Gastrocnemius medialis (tissue), 4 donors: ENCODE measurements around the gene CNGB1.

Experiments used
- POLR2A ChIP-seq, 2 donors: fragments of 450-650 bp; IDR thresholded peaks; one replicate each; pipeline ENCODE4 v1.6.1; 2017; ENCODE audit warnings: antibody characterized with exemption in 2 of 2, mild to moderate bottlenecking in 2 of 2, moderate library complexity in 2 of 2
- TF ChIP-seq, protein P1 (sequence below), 5 experiments: fragments of 450-650 bp in 3 of 5; fragments of 200-600 bp in 2 of 5; sonication (generic) in 2 of 5; IDR thresholded peaks in 4 of 5; conservative IDR thresholded peaks in 1 of 5; 1 replicate in 4 of 5; 2 replicates in 1 of 5; pipeline ENCODE4 v1.5.1; 2016 to 2019; ENCODE audit warnings: antibody characterized with exemption in 5 of 5, mild to moderate bottlenecking in 3 of 5, moderate library complexity in 3 of 5

DNA sequence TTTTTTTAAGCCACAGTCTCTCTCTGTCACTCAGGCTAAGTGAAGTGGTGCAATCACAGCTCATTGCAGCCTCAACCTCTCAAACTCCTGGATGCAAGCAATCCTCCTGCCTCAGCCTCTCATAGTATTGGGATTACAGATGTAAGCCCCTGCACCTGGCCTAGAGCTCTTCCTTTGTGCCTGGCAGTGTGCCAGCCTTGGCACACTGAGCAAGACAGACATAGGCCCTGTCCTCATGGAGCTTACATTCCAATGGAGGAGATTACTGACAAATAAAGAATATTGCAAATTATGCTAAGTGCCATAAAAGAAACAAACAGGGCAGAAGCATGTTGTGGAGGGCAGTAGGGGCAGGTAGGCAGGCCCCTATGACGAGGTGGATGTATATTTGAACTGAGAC lies 920 bp upstream of the CNGB1 start:
- TF ChIP-seq, protein P1, sequence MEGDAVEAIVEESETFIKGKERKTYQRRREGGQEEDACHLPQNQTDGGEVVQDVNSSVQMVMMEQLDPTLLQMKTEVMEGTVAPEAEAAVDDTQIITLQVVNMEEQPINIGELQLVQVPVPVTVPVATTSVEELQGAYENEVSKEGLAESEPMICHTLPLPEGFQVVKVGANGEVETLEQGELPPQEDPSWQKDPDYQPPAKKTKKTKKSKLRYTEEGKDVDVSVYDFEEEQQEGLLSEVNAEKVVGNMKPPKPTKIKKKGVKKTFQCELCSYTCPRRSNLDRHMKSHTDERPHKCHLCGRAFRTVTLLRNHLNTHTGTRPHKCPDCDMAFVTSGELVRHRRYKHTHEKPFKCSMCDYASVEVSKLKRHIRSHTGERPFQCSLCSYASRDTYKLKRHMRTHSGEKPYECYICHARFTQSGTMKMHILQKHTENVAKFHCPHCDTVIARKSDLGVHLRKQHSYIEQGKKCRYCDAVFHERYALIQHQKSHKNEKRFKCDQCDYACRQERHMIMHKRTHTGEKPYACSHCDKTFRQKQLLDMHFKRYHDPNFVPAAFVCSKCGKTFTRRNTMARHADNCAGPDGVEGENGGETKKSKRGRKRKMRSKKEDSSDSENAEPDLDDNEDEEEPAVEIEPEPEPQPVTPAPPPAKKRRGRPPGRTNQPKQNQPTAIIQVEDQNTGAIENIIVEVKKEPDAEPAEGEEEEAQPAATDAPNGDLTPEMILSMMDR (IDR thresholded peaks at IDR 0.05 in 4 of 5, conservative IDR thresholded peaks at IDR 0.05 in 1 of 5): no peak
- TF ChIP-seq POLR2A (IDR thresholded peaks at IDR 0.05): no peak
